SK-N-SH treated with all-trans-retinoic acid at 6 μM for 48 hours (cell line): Measurements from ENCODE around the gene KRTAP2-1.

Experiments used
- ATAC-seq: fragments of 200-7000 bp; cut with Tn5 transposase; 3 replicates; pipeline ENCODE4 v1.9.1; 2020; ENCODE audit warnings: mild to moderate bottlenecking, moderate library complexity
- ARNTL ChIP-seq: fragments of 450-650 bp; formaldehyde crosslinking; IDR thresholded peaks from 2 replicates; pipeline ENCODE4 v1.5.0; 2020; ENCODE audit warnings: low read depth, mild to moderate bottlenecking, moderate library complexity, borderline replicate concordance
- BACH2 ChIP-seq: fragments of 250-450 bp; sonication (Bioruptor Pico); IDR thresholded peaks from 2 replicates; pipeline ENCODE4 v1.9.0; 2021; ENCODE audit warnings: mild to moderate bottlenecking, borderline replicate concordance
- CREB5 ChIP-seq: fragments of 250-450 bp; sonication (Bioruptor Pico); IDR thresholded peaks from 2 replicates; pipeline ENCODE4 v1.5.1; 2020; ENCODE audit warnings: low read depth, mild to moderate bottlenecking, moderate library complexity
- CSDC2 ChIP-seq: fragments of 250-450 bp; sonication (Bioruptor Pico); IDR thresholded peaks from 2 replicates; pipeline ENCODE4 v1.5.0; 2020; ENCODE audit warnings: mild to moderate bottlenecking, moderate library complexity
- CSRNP3 ChIP-seq: fragments of 250-450 bp; sonication (Bioruptor Pico); IDR thresholded peaks from 2 replicates; pipeline ENCODE4 v1.5.1; 2021; ENCODE audit warnings: mild to moderate bottlenecking, moderate library complexity
- ISL1 ChIP-seq: fragments of 250-450 bp; sonication (Bioruptor Pico); IDR thresholded peaks from 2 replicates; pipeline ENCODE4 v2.1.2; 2022; ENCODE audit warnings: mild to moderate bottlenecking, moderate library complexity
- OSR1 ChIP-seq: fragments of 250-450 bp; sonication (Bioruptor Pico); IDR thresholded peaks from 2 replicates; pipeline ENCODE4 v1.8.0; 2022; ENCODE audit warnings: moderate library complexity, mild to moderate bottlenecking, inconsistent platforms
- PATZ1 ChIP-seq: fragments of 250-450 bp; sonication (Bioruptor Pico); IDR thresholded peaks from 2 replicates; pipeline ENCODE4 v1.8.0; 2020; ENCODE audit warnings: mild to moderate bottlenecking, moderate library complexity, borderline replicate concordance
- PPARA ChIP-seq: fragments of 250-450 bp; sonication (Bioruptor Pico); IDR thresholded peaks from 2 replicates; pipeline ENCODE4 v1.5.0; 2020; ENCODE audit warnings: mild to moderate bottlenecking, borderline replicate concordance
- RARB ChIP-seq: fragments of 250-450 bp; sonication (Bioruptor Pico); IDR thresholded peaks from 2 replicates; pipeline ENCODE4 v1.8.0; 2021; ENCODE audit warnings: mild to moderate bottlenecking, moderate library complexity
- SNAI2 ChIP-seq: fragments of 250-450 bp; sonication (Bioruptor Pico); IDR thresholded peaks from 2 replicates; pipeline ENCODE4 v1.5.0; 2020; ENCODE audit warnings: mild to moderate bottlenecking, moderate library complexity
- TCF4 ChIP-seq: fragments of 250-450 bp; sonication (Bioruptor Pico); IDR thresholded peaks from 2 replicates; pipeline ENCODE4 v1.8.0; 2021; ENCODE audit warnings: mild to moderate bottlenecking, moderate library complexity, borderline replicate concordance
- TSHZ2 ChIP-seq: fragments of 250-450 bp; sonication (Bioruptor Pico); IDR thresholded peaks from 2 replicates; pipeline ENCODE4 v1.5.0; 2020; ENCODE audit warnings: mild to moderate bottlenecking, moderate library complexity
- ZFP30 ChIP-seq: fragments of 450-650 bp; formaldehyde crosslinking; IDR thresholded peaks from 2 replicates; pipeline ENCODE4 v1.5.0; 2022; ENCODE audit warnings: mild to moderate bottlenecking, moderate library complexity
- ZNF565 ChIP-seq: fragments of 450-650 bp; formaldehyde crosslinking; conservative IDR thresholded peaks from 2 replicates; pipeline ENCODE4 v1.5.0; 2020; ENCODE audit warnings: low read depth, mild to moderate bottlenecking, moderate library complexity
- ZNF70 ChIP-seq: fragments of 450-650 bp; formaldehyde crosslinking; IDR thresholded peaks from 2 replicates; pipeline ENCODE4 v1.5.0; 2020; ENCODE audit warnings: mild to moderate bottlenecking, moderate library complexity
- ZNF8 ChIP-seq: fragments of 450-650 bp; formaldehyde crosslinking; IDR thresholded peaks from 2 replicates; pipeline ENCODE4 v1.5.0; 2020; ENCODE audit warnings: mild to moderate bottlenecking, moderate library complexity

Gene KRTAP2-1

GRCh38 chr17:41013606-41014005 is 33.5 kb downstream of the KRTAP2-1 start (continued):
- TF ChIP-seq CSRNP3 (CRISPR knock-in tag) (no peak), ZNF8 (CRISPR knock-in tag) (no peak), ZNF70 (CRISPR knock-in tag) (no peak)
- TF ChIP-seq, all 23 proteins: peak for 0

- no peak for TF ChIP-seq ISL1 (CRISPR knock-in tag)
- no peak for TF ChIP-seq CSRNP3 (CRISPR knock-in tag)
- TF ChIP-seq CSDC2 (CRISPR knock-in tag): no peak
- no peak for TF ChIP-seq ARNTL
- TF ChIP-seq PPARA (CRISPR knock-in tag): no peak
- TF ChIP-seq TSHZ2 (CRISPR knock-in tag): no peak
- no peak for TF ChIP-seq OSR1 (CRISPR knock-in tag)
- no peak for TF ChIP-seq RARB (CRISPR knock-in tag)
- TF ChIP-seq ZNF70 (CRISPR knock-in tag): no peak
- TF ChIP-seq ZNF8 (CRISPR knock-in tag): no peak
- no peak for TF ChIP-seq ZFP30 (CRISPR knock-in tag)
- TF ChIP-seq SNAI2 (CRISPR knock-in tag): no peak
- TF ChIP-seq CREB5 (CRISPR knock-in tag): no peak
- TF ChIP-seq ZNF565 (CRISPR knock-in tag): no peak
- no peak for TF ChIP-seq PATZ1
- TF ChIP-seq BACH2 (CRISPR knock-in tag): no peak
- ATAC-seq: no peak
Measured at GRCh38 chr17:41013181-41013580, 33.9 kb downstream of the KRTAP2-1 start.

GRCh38 chr17:41012326-41013120 is 34.6 kb downstream of the KRTAP2-1 start:
- no peak for ATAC-seq
- TF ChIP-seq RARB (CRISPR knock-in tag) (no peak), CSDC2 (CRISPR knock-in tag) (no peak), CREB5 (CRISPR knock-in tag) (no peak), ARNTL (no peak), PPARA (CRISPR knock-in tag) (no peak), ZNF565 (CRISPR knock-in tag) (no peak), ZNF8 (CRISPR knock-in tag) (no peak), ZNF70 (CRISPR knock-in tag) (no peak), TCF4 (CRISPR knock-in tag) (no peak), ZFP30 (CRISPR knock-in tag) (no peak), ISL1 (CRISPR knock-in tag) (no peak), OSR1 (CRISPR knock-in tag) (no peak)
